ENCODE measurements around the gene MSH5.

Gene MSH5

GRCh38 chr6:31712296-31712695 is 27.5 kb upstream of the MSH5 start:
- TF ChIP-seq ZFX (IDR thresholded peaks at IDR 0.05; ENCODE audit: borderline replicate concordance) (no peak), CTCF (IDR thresholded peaks at IDR 0.05) (peak; percentile 71)
- no peak overlapping the region for H3K27ac ChIP-seq

DNA sequence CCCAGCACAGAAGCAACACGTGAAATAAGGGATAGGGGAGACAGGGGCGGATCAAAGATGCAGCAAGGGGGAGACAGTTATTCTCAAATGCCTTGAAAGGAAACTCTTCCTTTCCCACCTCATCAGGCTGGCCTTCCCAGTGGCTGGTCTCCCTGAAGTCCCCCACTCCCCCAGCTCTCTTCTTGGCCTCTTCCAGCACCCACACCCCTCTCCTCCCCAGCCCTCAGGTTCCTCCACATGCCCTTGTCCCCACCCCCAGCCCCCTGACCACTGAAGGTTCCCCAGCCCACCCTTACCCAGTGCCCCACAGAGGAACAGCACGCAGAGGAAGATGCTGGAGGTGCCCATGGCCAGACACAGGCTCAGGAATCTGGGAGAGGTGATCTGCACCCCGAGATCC is 26.3 kb upstream of the MSH5 start:
- TF ChIP-seq CTCF (IDR thresholded peaks at IDR 0.05) (no peak), ZFX (IDR thresholded peaks at IDR 0.05; ENCODE audit: borderline replicate concordance) (no peak)
- no peak overlapping the region for H3K27ac ChIP-seq

GRCh38 chr6:31713991-31714684 is 25.7 kb upstream of the MSH5 start:
- no peak overlapping the region for H3K27ac ChIP-seq
- TF ChIP-seq ZFX (IDR thresholded peaks at IDR 0.05; ENCODE audit: borderline replicate concordance) (no peak), CTCF (IDR thresholded peaks at IDR 0.05) (no peak)

DNA sequence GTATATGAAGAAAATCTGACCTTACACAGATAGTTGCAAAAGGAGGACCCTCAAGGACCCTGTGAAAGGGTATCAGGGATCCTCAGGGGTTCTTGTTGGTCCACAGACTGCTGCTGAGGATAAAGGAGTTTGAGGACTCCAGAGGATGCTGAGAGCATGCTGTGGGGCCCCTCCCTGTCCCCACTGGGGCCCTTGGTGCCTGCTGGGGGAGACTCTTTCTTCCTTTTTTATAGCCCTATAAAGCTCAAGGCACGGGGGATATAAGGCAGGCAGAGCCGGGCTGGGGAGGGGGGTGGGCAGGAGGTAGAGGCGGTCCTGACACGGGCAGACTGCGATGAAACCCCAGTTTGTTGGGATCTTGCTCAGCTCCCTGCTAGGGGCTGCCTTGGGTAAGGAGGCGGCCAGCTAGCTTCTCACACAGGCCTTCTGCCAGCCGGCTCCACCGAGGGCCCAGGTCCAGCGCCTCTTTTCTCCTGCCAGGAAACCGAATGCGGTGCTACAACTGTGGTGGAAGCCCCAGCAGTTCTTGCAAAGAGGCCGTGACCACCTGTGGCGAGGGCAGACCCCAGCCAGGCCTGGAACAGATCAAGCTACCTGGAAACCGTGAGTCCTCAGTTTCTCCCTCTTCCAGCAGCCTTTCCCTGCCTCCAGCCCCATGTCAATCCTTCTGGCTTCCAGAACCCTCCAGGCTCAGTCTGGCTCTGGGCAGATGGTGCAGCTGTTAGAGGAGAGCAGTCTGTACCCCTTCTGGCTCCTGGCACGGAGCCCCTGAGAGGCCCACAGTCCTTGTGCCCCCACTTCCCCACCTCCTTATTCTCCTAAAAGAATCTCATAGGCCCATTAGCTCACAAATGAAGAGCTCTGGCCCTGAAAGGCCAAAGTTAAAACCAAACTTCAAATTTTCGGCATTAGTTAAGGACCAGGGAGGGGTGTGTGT is 24.5 kb upstream of the MSH5 start, which contains the start of gene LY6G6D:
LY6G6D (plus strand) TSS at position 327 of the 937 bp plus-strand sequence; CDS start at position 335, 8 bp downstream.
- H3K27ac ChIP-seq, result no peak within 1 kb of the TSS

DNA sequence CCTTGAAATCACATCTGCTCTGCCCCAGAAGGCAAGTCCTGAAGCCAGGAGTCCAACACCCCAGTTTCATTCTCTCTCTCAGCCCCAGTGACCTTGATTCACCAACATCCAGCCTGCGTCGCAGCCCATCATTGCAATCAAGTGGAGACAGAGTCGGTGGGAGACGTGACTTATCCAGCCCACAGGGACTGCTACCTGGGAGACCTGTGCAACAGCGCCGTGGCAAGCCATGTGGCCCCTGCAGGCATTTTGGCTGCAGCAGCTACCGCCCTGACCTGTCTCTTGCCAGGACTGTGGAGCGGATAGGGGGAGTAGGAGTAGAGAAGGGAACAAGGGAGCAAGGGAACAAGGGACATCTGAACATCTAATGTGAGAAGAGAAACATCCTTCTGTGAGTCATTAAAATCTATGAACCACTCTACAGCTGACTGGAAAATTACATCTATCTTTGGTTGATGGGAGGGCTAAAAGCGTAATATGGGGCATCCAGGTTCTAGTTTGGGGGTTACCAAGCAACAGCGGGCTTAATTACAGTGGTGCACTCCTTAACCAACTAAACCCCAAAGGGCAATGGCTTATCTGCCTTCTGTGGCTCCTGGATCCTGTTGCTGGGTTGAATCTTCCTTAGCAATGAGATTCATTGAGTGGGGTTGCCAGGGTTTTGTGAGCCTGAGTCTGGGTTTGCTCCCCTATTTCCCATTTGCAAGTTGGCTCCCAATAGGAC is 22.1 kb upstream of the MSH5 start:
- peak overlapping the region; percentile 90 for H3K27ac ChIP-seq
- TF ChIP-seq ZFX (IDR thresholded peaks at IDR 0.05; ENCODE audit: borderline replicate concordance) (no peak), CTCF (IDR thresholded peaks at IDR 0.05) (peak; percentile 85)

More for the DNA sequence above, 24.5 kb upstream of the MSH5 start, which contains the start of gene LY6G6D:
- TF ChIP-seq ZFX (IDR thresholded peaks at IDR 0.05; ENCODE audit: borderline replicate concordance) (no peak), CTCF (IDR thresholded peaks at IDR 0.05) (no peak)

DNA sequence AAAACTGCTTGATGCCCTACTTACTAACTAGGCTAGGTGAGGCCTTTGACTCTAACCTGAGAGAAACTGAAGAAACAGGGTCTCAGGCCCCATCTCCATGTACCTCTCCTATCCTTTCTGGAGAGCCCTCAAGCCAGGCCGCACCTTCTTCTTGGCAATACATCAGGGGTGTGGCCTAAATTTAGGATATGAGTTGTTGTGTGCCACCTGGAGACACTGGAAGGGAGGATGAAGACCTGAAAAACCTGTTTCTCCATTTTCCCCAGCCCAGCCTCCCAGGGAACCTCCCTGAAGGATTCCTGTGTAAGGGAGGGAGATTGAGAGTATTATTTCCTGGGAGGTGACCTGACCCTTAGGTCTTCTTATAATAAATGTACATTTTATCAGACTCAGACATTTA is 21.5 kb upstream of the MSH5 start:
- TF ChIP-seq CTCF (IDR thresholded peaks at IDR 0.05) (no peak), ZFX (IDR thresholded peaks at IDR 0.05; ENCODE audit: borderline replicate concordance) (no peak)
- H3K27ac ChIP-seq, result peak overlapping the region; percentile 90
